Measurements from ENCODE around the gene AXL.

Gene AXL

DNA sequence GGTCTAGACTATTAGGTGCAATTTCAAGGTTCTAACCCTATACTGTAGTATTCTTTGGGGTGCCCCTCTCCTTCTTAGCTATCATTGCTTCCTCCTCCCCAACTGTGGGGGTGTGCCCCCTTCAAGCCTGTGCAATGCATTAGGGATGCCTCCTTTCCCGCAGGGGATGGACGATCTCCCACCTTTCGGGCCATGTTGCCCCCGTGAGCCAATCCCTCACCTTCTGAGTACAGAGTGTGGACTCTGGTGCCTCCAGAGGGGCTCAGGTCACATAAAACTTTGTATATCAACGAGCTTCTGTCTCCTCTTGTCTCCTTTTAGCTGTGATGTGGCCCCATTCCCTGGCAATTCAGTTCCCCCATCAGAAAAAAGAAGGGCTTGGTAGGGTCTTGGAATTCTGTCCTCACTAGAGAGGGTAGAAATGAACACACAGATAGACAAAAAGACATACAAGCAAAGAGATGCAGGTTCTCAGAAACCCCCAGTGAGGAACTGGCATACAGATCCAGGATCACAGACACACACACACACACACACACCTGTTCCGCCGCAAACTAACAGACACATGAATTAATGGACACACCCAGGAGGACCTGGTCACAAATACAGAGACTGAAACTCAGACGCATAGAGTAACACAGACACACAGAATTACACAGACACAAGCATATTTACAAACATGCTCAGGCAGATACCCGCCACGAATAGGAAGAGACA is 42.6 kb downstream of the AXL start:
- no peak for TF ChIP-seq TAF1 (IDR thresholded peaks at IDR 0.05; ENCODE audit: borderline replicate concordance, insufficient read depth, low read length)
- TF ChIP-seq POLR2AphosphoS5 (IDR thresholded peaks at IDR 0.05; ENCODE audit: low read depth, low read length) = no peak
- TF ChIP-seq SIN3A (IDR thresholded peaks at IDR 0.05; ENCODE audit: borderline replicate concordance, insufficient read depth, low read length) = no peak

DNA sequence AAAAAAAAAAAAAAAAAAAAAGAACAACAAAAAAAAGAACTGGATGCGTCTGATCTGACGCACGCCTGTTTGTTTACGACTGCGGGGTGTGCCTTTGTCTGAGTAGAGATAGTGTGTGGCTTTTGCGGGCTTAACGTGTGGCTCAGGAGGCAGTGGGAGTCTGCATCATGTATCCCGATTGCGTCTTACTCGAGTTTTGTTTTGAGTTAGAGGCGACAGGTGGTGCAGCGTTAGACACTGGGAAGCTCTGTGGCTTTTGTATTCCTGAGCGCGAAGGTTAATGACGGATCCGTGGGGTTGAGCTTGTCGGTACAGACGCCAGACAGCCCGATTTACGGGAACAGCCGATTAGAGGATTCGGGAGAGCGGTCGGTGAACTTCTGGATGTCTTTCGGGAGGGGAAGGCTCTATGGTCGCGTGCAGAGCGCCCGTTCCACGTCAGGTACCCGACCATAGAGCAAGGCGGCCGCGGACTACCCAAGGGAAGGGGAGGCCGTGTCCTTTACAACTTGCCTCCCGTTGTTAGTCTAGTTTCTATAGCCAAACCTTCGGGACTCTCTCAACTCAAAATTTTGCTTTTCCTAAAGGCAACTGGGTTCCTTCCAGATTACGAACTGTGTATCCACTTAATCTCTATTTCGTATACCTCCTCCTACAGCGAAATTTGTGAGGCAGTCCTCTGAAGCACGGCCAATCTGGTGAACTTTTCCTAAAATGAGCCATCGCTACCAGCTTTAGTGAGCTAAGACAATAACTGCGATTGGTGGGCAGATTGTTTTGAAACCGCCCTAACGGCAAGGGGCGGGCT is 44.2 kb downstream of the AXL start:
- peak; percentile 90; the same call in 1 of the 2 replicates for TF ChIP-seq TAF1 (IDR thresholded peaks at IDR 0.05; ENCODE audit: borderline replicate concordance, insufficient read depth, low read length)
- TF ChIP-seq, protein P1, sequence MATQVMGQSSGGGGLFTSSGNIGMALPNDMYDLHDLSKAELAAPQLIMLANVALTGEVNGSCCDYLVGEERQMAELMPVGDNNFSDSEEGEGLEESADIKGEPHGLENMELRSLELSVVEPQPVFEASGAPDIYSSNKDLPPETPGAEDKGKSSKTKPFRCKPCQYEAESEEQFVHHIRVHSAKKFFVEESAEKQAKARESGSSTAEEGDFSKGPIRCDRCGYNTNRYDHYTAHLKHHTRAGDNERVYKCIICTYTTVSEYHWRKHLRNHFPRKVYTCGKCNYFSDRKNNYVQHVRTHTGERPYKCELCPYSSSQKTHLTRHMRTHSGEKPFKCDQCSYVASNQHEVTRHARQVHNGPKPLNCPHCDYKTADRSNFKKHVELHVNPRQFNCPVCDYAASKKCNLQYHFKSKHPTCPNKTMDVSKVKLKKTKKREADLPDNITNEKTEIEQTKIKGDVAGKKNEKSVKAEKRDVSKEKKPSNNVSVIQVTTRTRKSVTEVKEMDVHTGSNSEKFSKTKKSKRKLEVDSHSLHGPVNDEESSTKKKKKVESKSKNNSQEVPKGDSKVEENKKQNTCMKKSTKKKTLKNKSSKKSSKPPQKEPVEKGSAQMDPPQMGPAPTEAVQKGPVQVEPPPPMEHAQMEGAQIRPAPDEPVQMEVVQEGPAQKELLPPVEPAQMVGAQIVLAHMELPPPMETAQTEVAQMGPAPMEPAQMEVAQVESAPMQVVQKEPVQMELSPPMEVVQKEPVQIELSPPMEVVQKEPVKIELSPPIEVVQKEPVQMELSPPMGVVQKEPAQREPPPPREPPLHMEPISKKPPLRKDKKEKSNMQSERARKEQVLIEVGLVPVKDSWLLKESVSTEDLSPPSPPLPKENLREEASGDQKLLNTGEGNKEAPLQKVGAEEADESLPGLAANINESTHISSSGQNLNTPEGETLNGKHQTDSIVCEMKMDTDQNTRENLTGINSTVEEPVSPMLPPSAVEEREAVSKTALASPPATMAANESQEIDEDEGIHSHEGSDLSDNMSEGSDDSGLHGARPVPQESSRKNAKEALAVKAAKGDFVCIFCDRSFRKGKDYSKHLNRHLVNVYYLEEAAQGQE (IDR thresholded peaks at IDR 0.05; ENCODE audit: insufficient read depth in 1 of 2, low read depth in 2 of 2, low read length in 2 of 2) = no peak
- 0 out of 2 replicates have a peak, but pooled peaks have one; percentile 23 for TF ChIP-seq SIN3A (IDR thresholded peaks at IDR 0.05; ENCODE audit: borderline replicate concordance, insufficient read depth, low read length)
- TF ChIP-seq FOXP2 (optimal IDR thresholded peaks at IDR 0.05; ENCODE audit: borderline replicate concordance, extremely low read depth, extremely low read length, insufficient read depth) = no peak
- peak; percentile 58 for TF ChIP-seq POLR2AphosphoS5 (IDR thresholded peaks at IDR 0.05; ENCODE audit: low read depth, low read length)

DNA sequence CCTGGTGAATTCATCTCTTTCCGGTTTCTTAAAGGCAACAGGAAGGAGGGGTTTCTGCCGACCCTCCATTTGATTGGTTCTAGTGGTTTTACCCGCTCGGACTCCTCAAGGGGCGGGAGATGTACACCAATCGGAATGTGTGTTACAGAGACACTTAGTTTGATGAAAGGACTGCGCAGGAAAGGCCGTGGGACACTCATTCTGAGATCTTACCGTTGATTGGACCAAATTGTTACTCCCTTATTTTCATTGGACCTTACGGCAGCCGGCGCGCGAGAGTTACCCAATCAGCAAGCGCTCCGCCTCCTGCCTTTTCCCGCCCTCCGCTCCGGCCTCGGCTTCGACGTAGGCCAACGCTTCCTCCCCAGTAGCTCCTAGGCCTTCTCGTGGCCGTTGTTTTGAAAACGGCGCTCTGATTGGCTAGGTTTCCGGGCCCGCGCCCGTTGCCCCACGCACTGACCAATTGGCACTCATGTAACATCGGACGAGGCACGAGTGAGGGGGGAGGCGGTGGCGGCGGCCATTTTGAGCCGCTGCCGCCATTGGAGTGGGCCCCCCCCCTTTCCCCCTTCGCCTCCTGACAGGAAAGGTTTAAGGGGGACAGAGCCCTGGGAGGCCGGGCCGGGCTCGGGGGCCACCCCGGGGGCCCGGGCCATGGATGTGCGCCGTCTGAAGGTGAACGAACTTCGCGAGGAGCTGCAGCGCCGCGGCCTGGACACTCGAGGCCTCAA is 45.0 kb downstream of the AXL start, which contains the start of gene HNRNPUL1:
HNRNPUL1 (plus strand) TSS at position 523 of the 731 bp plus-strand sequence; CDS start at position 655, 132 bp downstream.
- peak; percentile 88 for TF ChIP-seq TAF1 (IDR thresholded peaks at IDR 0.05; ENCODE audit: borderline replicate concordance, insufficient read depth, low read length)
- TF ChIP-seq, protein P1 (IDR thresholded peaks at IDR 0.05; ENCODE audit: insufficient read depth in 1 of 2, low read depth in 2 of 2, low read length in 2 of 2) = peak in 1 of 2 experiments; percentile 43; a peak in 1 of 4 replicates
- peak; percentile 24 for TF ChIP-seq FOXP2 (optimal IDR thresholded peaks at IDR 0.05; ENCODE audit: borderline replicate concordance, extremely low read depth, extremely low read length, insufficient read depth)
- 0 out of 2 replicates have a peak, but pooled peaks have one; percentile 26 for TF ChIP-seq SIN3A (IDR thresholded peaks at IDR 0.05; ENCODE audit: borderline replicate concordance, insufficient read depth, low read length)
- TF ChIP-seq POLR2AphosphoS5 (IDR thresholded peaks at IDR 0.05; ENCODE audit: low read depth, low read length) = peak; percentile 40; the same call in 1 of the 2 replicates

DNA sequence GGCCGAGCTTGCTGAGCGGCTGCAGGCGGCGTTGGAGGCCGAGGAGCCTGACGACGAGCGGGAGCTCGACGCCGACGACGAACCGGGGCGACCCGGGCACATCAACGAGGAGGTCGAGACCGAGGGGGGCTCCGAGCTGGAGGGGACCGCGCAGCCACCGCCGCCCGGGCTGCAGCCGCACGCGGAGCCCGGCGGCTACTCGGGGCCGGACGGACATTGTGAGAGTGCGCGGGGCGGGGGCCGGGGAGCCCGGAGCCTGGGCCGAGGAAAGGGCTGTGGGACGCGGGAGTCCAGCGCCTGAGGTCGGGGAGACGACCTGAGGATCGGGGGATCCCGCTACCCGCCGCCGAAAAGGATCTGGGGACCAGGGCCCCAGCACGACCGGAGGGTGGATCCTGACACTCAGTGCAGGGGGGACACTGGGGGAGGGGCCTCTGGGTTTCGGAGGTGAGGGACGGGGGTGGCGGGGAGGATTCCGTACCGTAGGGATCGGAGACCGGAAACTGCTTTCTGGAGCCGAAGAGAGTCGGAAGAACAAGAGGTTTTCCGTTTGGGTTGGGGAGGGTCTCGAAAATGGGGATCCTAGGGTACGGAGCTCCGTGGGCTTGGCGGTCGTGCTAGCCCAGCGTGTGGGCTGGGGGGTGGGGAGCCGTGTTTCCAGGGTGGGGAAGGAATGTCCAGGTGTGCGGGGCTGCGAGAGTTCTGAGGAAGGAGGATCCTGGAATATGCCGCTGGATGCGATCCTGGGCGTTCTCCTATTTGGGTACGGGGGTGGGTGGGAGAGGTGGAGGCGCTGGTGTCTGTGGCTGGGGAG is 45.8 kb downstream of the AXL start:
- TF ChIP-seq POLR2AphosphoS5 (IDR thresholded peaks at IDR 0.05; ENCODE audit: low read depth, low read length) (no peak), SIN3A (IDR thresholded peaks at IDR 0.05; ENCODE audit: borderline replicate concordance, insufficient read depth, low read length) (0 out of 2 replicates have a peak, but pooled peaks have one; percentile 35), FOXP2 (optimal IDR thresholded peaks at IDR 0.05; ENCODE audit: borderline replicate concordance, extremely low read depth, extremely low read length, insufficient read depth) (no peak), TAF1 (IDR thresholded peaks at IDR 0.05; ENCODE audit: borderline replicate concordance, insufficient read depth, low read length) (0 out of 2 replicates have a peak, but pooled peaks have one; percentile 57)
- TF ChIP-seq, protein P1 (IDR thresholded peaks at IDR 0.05; ENCODE audit: insufficient read depth in 1 of 2, low read depth in 2 of 2, low read length in 2 of 2) = no peak
